VCaP (cell line): ENCODE results near the gene CLSTN2.

Source experiments
- H3K27ac ChIP-seq: fragments of 450-650 bp; 2 replicates; pipeline ENCODE4 v1.5.1; 2017
- TF ChIP-seq, protein P1 (sequence below): fragments of 450-650 bp; conservative IDR thresholded peaks from 2 replicates; pipeline ENCODE4 v1.5.1; 2017; ENCODE audit warnings: mild to moderate bottlenecking, moderate library complexity

CLSTN2 gene

DNA sequence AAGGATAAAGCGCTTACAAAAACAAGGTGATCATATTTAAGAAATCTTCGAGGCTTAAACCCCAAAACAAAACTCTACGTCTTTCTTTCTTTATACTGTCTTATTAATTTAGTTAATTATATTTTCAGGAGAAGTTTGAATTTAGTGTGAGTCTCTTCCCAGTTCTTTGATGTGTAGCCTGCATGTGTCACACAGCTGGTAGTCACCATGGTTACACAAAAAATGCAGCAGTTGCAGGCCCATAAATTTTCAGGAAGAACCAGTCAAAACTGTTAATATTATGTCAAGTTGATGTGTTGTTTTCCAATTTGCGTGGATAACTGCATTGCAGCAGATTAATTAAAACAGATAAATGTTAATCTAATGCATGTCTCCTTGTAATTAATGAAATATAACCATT lies 10.4 kb downstream of the CLSTN2 start:
- TF ChIP-seq, protein P1, sequence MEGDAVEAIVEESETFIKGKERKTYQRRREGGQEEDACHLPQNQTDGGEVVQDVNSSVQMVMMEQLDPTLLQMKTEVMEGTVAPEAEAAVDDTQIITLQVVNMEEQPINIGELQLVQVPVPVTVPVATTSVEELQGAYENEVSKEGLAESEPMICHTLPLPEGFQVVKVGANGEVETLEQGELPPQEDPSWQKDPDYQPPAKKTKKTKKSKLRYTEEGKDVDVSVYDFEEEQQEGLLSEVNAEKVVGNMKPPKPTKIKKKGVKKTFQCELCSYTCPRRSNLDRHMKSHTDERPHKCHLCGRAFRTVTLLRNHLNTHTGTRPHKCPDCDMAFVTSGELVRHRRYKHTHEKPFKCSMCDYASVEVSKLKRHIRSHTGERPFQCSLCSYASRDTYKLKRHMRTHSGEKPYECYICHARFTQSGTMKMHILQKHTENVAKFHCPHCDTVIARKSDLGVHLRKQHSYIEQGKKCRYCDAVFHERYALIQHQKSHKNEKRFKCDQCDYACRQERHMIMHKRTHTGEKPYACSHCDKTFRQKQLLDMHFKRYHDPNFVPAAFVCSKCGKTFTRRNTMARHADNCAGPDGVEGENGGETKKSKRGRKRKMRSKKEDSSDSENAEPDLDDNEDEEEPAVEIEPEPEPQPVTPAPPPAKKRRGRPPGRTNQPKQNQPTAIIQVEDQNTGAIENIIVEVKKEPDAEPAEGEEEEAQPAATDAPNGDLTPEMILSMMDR, result no peak
- H3K27ac ChIP-seq, result no peak overlapping the region

DNA sequence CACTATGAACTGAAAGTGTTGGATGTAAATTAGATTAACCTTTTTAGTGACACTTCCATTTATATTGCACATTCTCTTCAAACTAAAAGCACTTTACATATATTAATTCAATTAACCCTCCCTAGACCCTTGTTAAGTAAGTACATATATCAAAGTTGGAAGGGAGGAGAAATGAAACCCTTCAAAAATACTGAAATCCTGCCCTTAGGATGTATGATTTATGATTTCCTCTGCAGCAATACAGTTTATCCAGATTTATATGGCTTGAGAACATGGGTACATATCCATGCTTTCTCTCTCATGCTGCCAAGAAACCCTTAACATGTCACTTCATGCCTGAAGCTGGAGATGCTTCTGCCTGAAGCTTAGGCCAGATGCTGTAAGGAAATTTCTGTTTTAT lies 11.0 kb downstream of the CLSTN2 start:
- TF ChIP-seq, protein P1, result no peak
- H3K27ac ChIP-seq, result no peak overlapping the region

DNA sequence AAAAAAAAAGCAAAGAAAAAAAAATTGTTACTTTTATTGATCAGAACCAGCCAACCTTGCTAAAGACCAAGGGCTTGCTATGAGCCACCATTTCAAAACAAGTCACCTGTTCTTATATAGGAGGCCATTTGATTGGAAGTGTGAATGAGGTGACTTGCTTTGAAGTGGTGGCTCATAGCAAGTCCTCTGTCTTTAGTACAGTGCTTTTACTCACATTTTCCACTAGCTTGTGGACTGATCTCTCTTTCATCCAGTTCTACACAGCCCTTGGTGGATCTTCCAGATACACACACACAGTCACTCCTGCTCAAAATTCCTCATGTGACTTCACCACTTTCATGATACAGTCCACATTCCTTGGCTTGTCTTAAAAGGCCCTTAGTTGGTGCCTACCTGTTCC lies 13.5 kb downstream of the CLSTN2 start:
- TF ChIP-seq, protein P1, result no peak
- no peak overlapping the region for H3K27ac ChIP-seq

DNA sequence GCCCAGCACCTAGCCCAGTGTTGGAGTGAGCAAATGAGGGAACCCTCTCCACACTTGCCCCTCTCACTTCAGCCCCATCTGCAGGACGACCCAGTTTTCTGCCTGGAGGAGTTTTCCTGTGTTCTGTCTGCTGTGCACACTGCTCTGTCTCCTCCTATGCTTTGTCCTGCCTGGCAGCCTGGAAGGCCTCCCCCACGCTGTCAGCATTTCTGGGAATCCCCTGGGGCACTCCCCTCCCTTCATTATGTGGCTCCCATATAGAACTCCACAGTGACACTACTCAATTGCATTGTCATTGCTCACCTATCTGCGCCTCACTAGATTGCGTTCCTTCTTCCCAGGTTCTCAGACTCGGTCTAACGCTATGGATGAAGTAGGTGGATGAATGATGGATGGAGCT lies 13.9 kb downstream of the CLSTN2 start:
- TF ChIP-seq, protein P1, result no peak
- H3K27ac ChIP-seq, result no peak overlapping the region

DNA sequence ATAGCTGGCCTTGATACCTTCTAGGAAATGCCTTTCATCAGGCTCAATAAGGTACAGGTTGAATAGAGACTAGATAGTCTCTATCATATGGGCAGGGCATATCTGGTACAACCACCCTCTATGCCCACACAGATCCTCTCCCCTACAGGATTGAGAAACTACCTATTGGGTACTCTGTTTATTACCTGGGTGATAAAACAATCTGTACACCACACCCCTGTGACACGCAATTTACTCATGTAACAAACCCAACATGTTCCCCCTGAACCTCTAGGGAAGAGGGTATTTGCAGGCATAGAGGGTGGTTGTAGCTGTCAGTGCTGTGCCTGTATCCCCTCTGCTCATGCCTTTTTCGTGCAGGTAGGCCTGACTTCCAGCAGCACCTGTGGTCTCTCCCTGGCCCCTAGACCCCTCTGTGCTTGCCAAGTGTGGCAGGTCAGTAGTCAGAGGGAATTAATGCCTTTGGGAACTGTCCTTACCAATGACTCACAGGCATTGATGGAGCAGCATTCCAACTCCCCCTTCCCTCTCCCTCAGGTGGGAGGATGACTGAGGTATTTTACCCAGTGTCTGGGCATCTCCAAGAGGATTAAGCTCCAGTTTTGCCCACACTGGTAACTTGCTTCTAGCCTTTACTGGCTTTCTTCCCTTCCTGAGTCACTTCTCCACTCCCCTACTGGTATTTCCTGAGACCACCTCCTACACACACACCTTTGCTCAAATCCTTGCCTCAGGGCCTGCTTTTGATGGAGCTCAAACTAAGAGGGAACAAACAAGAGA lies 18.3 kb downstream of the CLSTN2 start:
- TF ChIP-seq, protein P1, result no peak
- H3K27ac ChIP-seq, result no peak overlapping the region

DNA sequence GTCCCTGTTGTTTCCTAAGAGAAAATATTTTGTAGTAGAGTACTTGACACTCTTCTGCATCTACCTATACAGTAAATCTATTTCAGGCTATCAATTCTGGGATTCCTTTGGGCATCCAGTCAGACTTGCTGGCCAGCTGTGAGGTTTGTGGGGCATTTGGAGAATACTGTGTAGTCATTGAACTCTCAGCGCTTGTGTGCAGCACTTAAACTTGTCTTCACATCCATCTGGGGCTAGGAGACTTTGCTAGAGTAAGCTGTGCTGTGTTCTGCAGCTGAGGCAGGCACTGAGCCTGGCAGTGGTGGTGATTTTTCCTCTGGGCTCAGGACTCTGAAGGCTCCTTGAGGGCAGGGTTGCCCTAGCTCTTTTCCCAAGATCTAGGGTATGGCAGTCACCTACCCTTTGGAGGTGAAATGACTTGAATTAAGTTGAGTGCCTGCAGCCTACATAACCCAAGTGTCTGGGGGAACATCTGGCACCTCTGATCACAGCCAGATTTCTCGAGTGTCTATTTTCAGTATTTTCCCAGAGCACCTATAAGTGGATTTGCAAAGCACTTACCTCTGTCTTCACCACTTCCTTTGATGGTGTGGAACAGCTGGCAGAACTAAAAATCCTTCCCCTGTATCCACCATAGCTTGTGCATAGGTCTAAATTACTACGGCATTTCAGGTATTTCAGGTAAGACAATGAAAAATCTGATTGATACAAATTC lies 19.3 kb downstream of the CLSTN2 start:
- H3K27ac ChIP-seq, result no peak overlapping the region
- TF ChIP-seq, protein P1, result no peak

DNA sequence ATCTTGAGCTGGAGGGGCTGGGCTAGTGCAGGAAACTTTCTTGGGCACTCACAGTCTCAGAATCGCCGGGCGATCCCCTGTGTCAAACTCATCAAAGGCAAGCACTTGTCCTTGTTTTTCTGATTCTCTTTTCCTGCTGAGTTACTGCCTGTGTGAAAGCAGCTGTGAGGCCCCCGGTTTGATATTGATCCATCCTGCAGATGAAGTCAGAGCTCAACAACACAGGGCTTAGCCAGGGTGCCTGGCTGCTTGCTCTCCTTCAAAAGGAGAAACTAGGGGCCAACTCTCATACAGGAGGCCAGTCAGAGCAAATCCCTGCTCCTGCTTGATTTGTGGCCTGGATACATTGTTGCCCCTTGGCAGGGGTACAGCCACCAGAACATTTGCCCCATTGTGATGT lies 22.9 kb downstream of the CLSTN2 start:
- TF ChIP-seq, protein P1, result no peak
- H3K27ac ChIP-seq, result no peak overlapping the region
